Naive B cell (primary cell): ENCODE results near the gene ATP5PO. TPM values are rescaled to one million over a fixed set of nuclear protein-coding genes. Genes with fewer than 3 reads are reported as not detected.
A peak's percentile ranks its signal among the peaks of the same experiment; 100 is the strongest.

Source experiments
- ATAC-seq, 2 donors: fragments of 150-1000 bp; cut with Tn5 transposase; 2 replicates each; pipeline ENCODE4 v1.10.0; 2021; ENCODE audit warnings: low read depth in 2 of 2, mild to moderate bottlenecking in 2 of 2, moderate library complexity in 2 of 2
- DNase-seq: peaks from one replicate; pipeline ENCODE4 v3.0.0; 2022
- H3K27ac Mint-ChIP-seq, 6 donors: one replicate each; pipeline ENCODE4 v1.8.0; 2020 to 2022; ENCODE audit warnings: mild to moderate bottlenecking in 6 of 6, mixed read lengths in 6 of 6, moderate library complexity in 5 of 6, inconsistent platforms in 2 of 6
- H3K27me3 Mint-ChIP-seq, 3 donors: one replicate each; pipeline ENCODE4 v1.8.0; 2021 to 2022; ENCODE audit warnings: mixed read lengths in 3 of 3, mild to moderate bottlenecking in 1 of 3
- H3K36me3 Mint-ChIP-seq, 2 donors: one replicate each; pipeline ENCODE4 v1.8.0; 2020 to 2022; ENCODE audit warnings: mixed read lengths in 2 of 2, inconsistent platforms in 1 of 2, mild to moderate bottlenecking in 1 of 2
- H3K4me1 Mint-ChIP-seq, 3 donors: one replicate each; pipeline ENCODE4 v1.8.0; 2020 to 2022; ENCODE audit warnings: mixed read lengths in 3 of 3, inconsistent platforms in 1 of 3, mild to moderate bottlenecking in 1 of 3, moderate library complexity in 1 of 3
- H3K4me3 Mint-ChIP-seq, 8 donors: one replicate each; pipeline ENCODE4 v1.8.0; 2020 to 2022; ENCODE audit warnings: mild to moderate bottlenecking in 8 of 8, mixed read lengths in 8 of 8, moderate library complexity in 8 of 8, inconsistent platforms in 2 of 8
- H3K9me3 Mint-ChIP-seq, 7 donors: one replicate each; pipeline ENCODE4 v1.8.0; 2020 to 2022; ENCODE audit warnings: mixed read lengths in 7 of 7, mild to moderate bottlenecking in 5 of 7, inconsistent platforms in 2 of 7, moderate library complexity in 1 of 7
- polyA plus RNA-seq, 6 donors: library from polyadenylated mRNA; unstranded; fragments of 300-500 nt; fragmentation: Illumina TruSeq; gene quantifications; one replicate each; pipeline ENCODE4 v1.2.3, GENCODE V29; 2021; ENCODE audit warnings: low read depth in 6 of 6

Gene ATP5PO
- polyA plus RNA-seq, 6 donors from 2014 or later = 299 to 386 (median 357) TPM

- Mint-ChIP-seq H3K27me3 (no peaks in the 10 kb centered on the region), H3K36me3 (peaks cover 15 to 29% of the 10 kb centered on the region in 2 donors), H3K9me3 (no peaks in the 10 kb centered on the region), H3K4me1 (peaks cover 0 to 4% (median 0%) of the 10 kb centered on the region in 3 donors), H3K4me3 (peak overlapping the region in 1 of 8 donors; percentile 42), H3K27ac (peak overlapping the region in 1 of 6 donors; percentile 42)
- ATAC-seq = no peak
- DNase-seq = no peak
Observed at GRCh38 chr21:33902349-33902748, 13.3 kb downstream of the ATP5PO start.

- H3K9me3 Mint-ChIP-seq = no peaks in the 10 kb centered on the region
- H3K27ac Mint-ChIP-seq = peak overlapping the region in 2 of 6 donors; percentile 42 to 75
- no peak overlapping the region for H3K4me3 Mint-ChIP-seq
- H3K27me3 Mint-ChIP-seq = peaks cover 0 to 7% (median 6%) of the 10 kb centered on the region in 3 donors
- DNase-seq = no peak
- H3K4me1 Mint-ChIP-seq = peaks cover 0 to 4% (median 0%) of the 10 kb centered on the region in 3 donors
- peaks cover 14 to 27% of the 10 kb centered on the region in 2 donors for H3K36me3 Mint-ChIP-seq
- ATAC-seq = no peak
Observed at GRCh38 chr21:33901412-33902288, 14.0 kb downstream of the ATP5PO start.

- no peak overlapping the region for H3K27ac Mint-ChIP-seq
- no peak for ATAC-seq
- no peak overlapping the region for H3K4me3 Mint-ChIP-seq
- peaks cover 9 to 22% (median 21%) of the 10 kb centered on the region in 3 donors for H3K27me3 Mint-ChIP-seq
- H3K36me3 Mint-ChIP-seq = peaks cover 6 to 20% of the 10 kb centered on the region in 2 donors
- H3K9me3 Mint-ChIP-seq = no peaks in the 10 kb centered on the region
- peaks cover 9 to 12% (median 10%) of the 10 kb centered on the region in 3 donors for H3K4me1 Mint-ChIP-seq
- DNase-seq = no peak
Observed at GRCh38 chr21:33899199-33899598, 16.4 kb downstream of the ATP5PO start.

GRCh38 chr21:33898586-33898985 lies 17.0 kb downstream of the ATP5PO start:
- H3K4me1 Mint-ChIP-seq = peaks cover 9 to 12% (median 10%) of the 10 kb centered on the region in 3 donors
- peaks cover 6 to 20% of the 10 kb centered on the region in 2 donors for H3K36me3 Mint-ChIP-seq
- ATAC-seq (no peak), DNase-seq (no peak)
- H3K9me3 Mint-ChIP-seq = no peaks in the 10 kb centered on the region
- no peak overlapping the region for H3K4me3 Mint-ChIP-seq
- no peak overlapping the region for H3K27ac Mint-ChIP-seq
- peaks cover 9 to 22% (median 21%) of the 10 kb centered on the region in 3 donors for H3K27me3 Mint-ChIP-seq

- DNase-seq = no peak
Observed at GRCh38 chr21:33897739-33898138, 17.9 kb downstream of the ATP5PO start.

DNA sequence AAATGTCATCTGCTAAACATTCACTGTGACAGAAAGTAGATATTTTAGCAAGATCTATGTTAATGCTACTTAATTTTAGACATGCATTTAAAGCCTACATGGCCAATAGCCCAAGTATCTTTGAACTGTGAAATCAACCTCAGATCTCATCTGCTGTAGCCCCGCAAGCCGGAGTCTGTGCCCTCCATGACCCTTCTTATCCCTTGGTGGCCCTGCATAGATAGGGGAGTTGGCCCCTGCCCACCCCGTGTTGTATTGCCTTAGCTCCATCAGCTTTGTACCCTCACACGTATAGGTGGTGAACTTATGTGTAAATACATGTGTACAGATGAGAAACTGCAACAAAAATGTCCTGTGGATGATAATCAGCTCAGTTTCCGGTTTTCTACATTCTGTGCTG lies 18.5 kb downstream of the ATP5PO start:
- ATAC-seq = no peak
- Mint-ChIP-seq H3K4me3 (peak overlapping the region in 1 of 8 donors; percentile 64), H3K27ac (peak overlapping the region in 1 of 6 donors; percentile 46), H3K36me3 (peaks cover 0 to 12% of the 10 kb centered on the region in 2 donors), H3K27me3 (peaks cover 9 to 22% (median 21%) of the 10 kb centered on the region in 3 donors), H3K9me3 (no peaks in the 10 kb centered on the region), H3K4me1 (peaks cover 9 to 12% (median 10%) of the 10 kb centered on the region in 3 donors)
- DNase-seq = no peak

More at GRCh38 chr21:33897739-33898138, 17.9 kb downstream of the ATP5PO start:
- no peaks in the 10 kb centered on the region for H3K9me3 Mint-ChIP-seq
- H3K4me1 Mint-ChIP-seq = peaks cover 9 to 12% (median 10%) of the 10 kb centered on the region in 3 donors
- peaks cover 9 to 22% (median 21%) of the 10 kb centered on the region in 3 donors for H3K27me3 Mint-ChIP-seq
- no peak for ATAC-seq
- no peak overlapping the region for H3K27ac Mint-ChIP-seq
- no peak overlapping the region for H3K4me3 Mint-ChIP-seq
- peaks cover 6 to 12% of the 10 kb centered on the region in 2 donors for H3K36me3 Mint-ChIP-seq

GRCh38 chr21:33896691-33897090 lies 18.9 kb downstream of the ATP5PO start:
- Mint-ChIP-seq H3K9me3 (no peaks in the 10 kb centered on the region), H3K4me1 (peaks cover 9 to 12% (median 10%) of the 10 kb centered on the region in 3 donors), H3K4me3 (no peak overlapping the region), H3K27me3 (peaks cover 12 to 22% (median 21%) of the 10 kb centered on the region in 3 donors), H3K36me3 (peaks cover 0 to 10% of the 10 kb centered on the region in 2 donors), H3K27ac (no peak overlapping the region)
- DNase-seq (no peak), ATAC-seq (no peak)

- H3K36me3 Mint-ChIP-seq = peaks cover 0 to 7% of the 10 kb centered on the region in 2 donors
- DNase-seq (no peak), ATAC-seq (no peak)
- H3K4me1 Mint-ChIP-seq = peaks cover 9 to 10% (median 9%) of the 10 kb centered on the region in 3 donors
- peak overlapping the region in 2 of 8 donors; percentile 47 to 52 for H3K4me3 Mint-ChIP-seq
- H3K9me3 Mint-ChIP-seq = no peaks in the 10 kb centered on the region
- peaks cover 14 to 22% (median 21%) of the 10 kb centered on the region in 3 donors for H3K27me3 Mint-ChIP-seq
- H3K27ac Mint-ChIP-seq = peak overlapping the region in 1 of 6 donors; percentile 46
Observed at GRCh38 chr21:33895356-33895755, 20.2 kb downstream of the ATP5PO start.

DNA sequence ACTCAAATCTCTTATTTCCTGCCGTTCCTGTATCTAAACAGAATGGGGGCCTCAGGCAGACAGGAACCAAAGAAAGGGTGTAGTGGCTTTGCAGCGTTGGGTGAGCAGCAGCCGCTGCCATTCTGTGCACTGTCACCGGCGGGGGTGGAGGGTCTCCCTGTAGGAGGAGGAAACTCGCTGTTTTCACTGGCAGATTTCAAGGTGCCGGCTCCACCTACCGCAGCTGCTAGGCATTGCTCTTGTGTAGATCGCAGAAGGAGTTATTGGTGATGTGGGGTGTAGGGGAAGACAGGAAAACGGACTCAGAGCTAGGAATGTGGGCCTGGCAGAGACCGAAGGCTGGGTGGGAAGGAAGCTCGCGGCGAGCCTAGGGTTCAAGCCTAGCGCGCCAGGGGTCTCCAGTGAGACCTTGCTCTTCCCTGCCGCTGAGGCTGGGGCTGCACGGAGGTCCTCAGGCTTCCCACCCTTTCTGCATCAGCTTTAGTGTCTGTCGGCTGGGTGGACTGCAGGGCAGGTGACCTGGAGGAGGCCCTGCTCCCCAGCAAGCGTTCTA lies 20.8 kb downstream of the ATP5PO start:
- H3K36me3 Mint-ChIP-seq = peaks cover 0 to 6% of the 10 kb centered on the region in 2 donors
- H3K9me3 Mint-ChIP-seq = no peaks in the 10 kb centered on the region
- DNase-seq (peak; percentile 23), ATAC-seq (peak; percentile 83 to 94)
- peak overlapping the region in 2 of 6 donors; percentile 9 to 25 for H3K27ac Mint-ChIP-seq
- peak overlapping the region in 5 of 8 donors; percentile 52 to 78 (median 70) for H3K4me3 Mint-ChIP-seq
- peaks cover 9 to 10% (median 9%) of the 10 kb centered on the region in 3 donors for H3K4me1 Mint-ChIP-seq
- H3K27me3 Mint-ChIP-seq = peaks cover 14 to 22% (median 21%) of the 10 kb centered on the region in 3 donors

DNA sequence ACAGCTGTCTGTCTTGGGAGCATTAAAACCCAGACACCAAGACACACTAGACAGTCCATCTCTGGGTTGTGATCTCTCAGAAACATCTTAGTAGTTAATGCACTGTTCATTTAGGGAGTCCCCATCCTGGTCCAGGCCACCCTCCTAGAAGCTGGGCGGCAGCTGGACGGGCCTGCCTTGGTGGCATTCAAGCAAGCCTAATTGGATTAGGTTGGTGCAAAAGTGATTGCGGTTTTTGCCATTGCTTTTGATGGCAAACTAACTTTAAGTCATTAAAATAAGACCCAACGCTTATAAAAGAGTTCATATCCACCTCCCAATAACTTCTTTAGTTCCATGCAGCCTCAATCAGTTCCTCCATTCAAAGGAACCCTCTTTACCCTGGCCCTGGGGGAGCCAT lies 21.7 kb downstream of the ATP5PO start:
- Mint-ChIP-seq H3K4me3 (no peak overlapping the region), H3K27ac (no peak overlapping the region), H3K4me1 (peaks cover 9 to 10% (median 9%) of the 10 kb centered on the region in 3 donors), H3K9me3 (no peaks in the 10 kb centered on the region), H3K27me3 (peaks cover 14 to 22% (median 21%) of the 10 kb centered on the region in 3 donors), H3K36me3 (peaks cover 0 to 3% of the 10 kb centered on the region in 2 donors)
- DNase-seq = no peak
- no peak for ATAC-seq

- no peak for ATAC-seq
- H3K4me3 Mint-ChIP-seq = no peak overlapping the region
- DNase-seq = no peak
- peaks cover 0 to 3% of the 10 kb centered on the region in 2 donors for H3K36me3 Mint-ChIP-seq
- no peak overlapping the region for H3K27ac Mint-ChIP-seq
- peaks cover 14 to 22% (median 21%) of the 10 kb centered on the region in 3 donors for H3K27me3 Mint-ChIP-seq
- no peaks in the 10 kb centered on the region for H3K9me3 Mint-ChIP-seq
- peaks cover 9 to 10% (median 9%) of the 10 kb centered on the region in 3 donors for H3K4me1 Mint-ChIP-seq
Observed at GRCh38 chr21:33892853-33893252, 22.8 kb downstream of the ATP5PO start.

DNA sequence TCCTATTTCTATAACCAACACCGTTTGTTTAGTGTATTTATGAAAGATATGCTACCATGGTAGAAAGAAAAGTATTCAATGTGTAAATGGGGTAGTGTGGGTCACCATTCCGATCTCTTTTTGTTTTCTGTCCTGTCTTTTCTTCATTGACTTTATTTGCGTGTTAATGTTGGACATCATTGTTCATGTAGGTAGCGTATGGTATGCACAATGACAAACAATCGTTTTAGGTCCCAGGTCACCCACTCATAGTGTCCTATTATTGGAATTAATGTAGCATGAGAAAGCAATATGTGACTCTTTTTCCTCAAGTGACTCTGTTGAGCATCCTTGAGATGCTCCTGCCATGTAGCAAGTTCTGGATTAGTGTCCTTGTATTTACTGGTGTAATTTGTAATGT lies 25.4 kb downstream of the ATP5PO start:
- Mint-ChIP-seq H3K4me1 (peaks cover 7 to 8% (median 7%) of the 10 kb centered on the region in 3 donors), H3K27ac (no peak overlapping the region), H3K36me3 (no peaks in the 10 kb centered on the region), H3K27me3 (peaks cover 9 to 12% (median 10%) of the 10 kb centered on the region in 3 donors), H3K4me3 (no peak overlapping the region), H3K9me3 (no peaks in the 10 kb centered on the region)
- ATAC-seq = no peak
- no peak for DNase-seq

DNA sequence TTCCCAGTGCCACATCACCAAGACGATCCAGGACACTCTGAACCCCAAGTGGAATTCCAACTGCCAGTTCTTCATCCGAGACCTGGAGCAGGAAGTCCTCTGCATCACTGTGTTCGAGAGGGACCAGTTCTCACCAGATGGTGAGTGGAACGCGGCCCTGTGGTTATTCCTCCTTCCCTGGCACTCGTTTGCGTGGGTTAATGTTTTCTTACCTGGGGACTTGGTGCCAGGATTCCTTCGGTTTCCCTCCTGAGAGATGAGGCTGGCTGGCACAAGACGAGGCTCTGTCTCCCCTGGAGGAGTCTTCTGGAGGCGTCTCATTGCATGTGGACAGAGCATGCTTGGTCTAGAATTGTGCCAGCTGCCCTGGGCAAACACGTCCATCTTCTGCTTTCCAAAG lies 29.3 kb downstream of the ATP5PO start:
- Mint-ChIP-seq H3K36me3 (no peaks in the 10 kb centered on the region), H3K4me3 (no peak overlapping the region), H3K27me3 (peaks cover 5 to 11% (median 11%) of the 10 kb centered on the region in 3 donors), H3K9me3 (no peaks in the 10 kb centered on the region), H3K27ac (peak overlapping the region in 1 of 6 donors; percentile 67), H3K4me1 (no peaks in the 10 kb centered on the region)
- DNase-seq (no peak), ATAC-seq (no peak)
